Left ventricle myocardium inferior (tissue), 1 donor: ENCODE measurements around the gene CLSTN2. TPM values are rescaled to one million over a fixed set of nuclear protein-coding genes. Genes with fewer than 3 reads are reported as not detected.

ENCODE experiments used
- DNase-seq: peaks from one replicate; pipeline ENCODE4 v3.0.0-alpha.2; 2020
- H3K27ac ChIP-seq: fragments of 200-600 bp; replicated peaks from 2 replicates; pipeline ENCODE4 v1.8.0; 2021
- H3K27me3 ChIP-seq: fragments of 200-600 bp; 2 replicates; pipeline ENCODE4 v1.8.0; 2021; ENCODE audit warnings: low read depth
- H3K36me3 ChIP-seq: fragments of 200-600 bp; 2 replicates; pipeline ENCODE4 v1.8.0; 2021
- H3K4me1 ChIP-seq: fragments of 200-600 bp; 2 replicates; pipeline ENCODE4 v1.8.0; 2021
- H3K4me3 ChIP-seq: fragments of 200-600 bp; 2 replicates; pipeline ENCODE4 v1.8.0; 2021; ENCODE audit warnings: mild to moderate bottlenecking, moderate library complexity
- H3K9me3 ChIP-seq: fragments of 200-600 bp; replicated peaks from 2 replicates; pipeline ENCODE4 v1.8.0; 2021
- CTCF ChIP-seq: fragments of 200-600 bp; IDR thresholded peaks from 2 replicates; pipeline ENCODE4 v1.8.0; 2021; ENCODE audit warnings: antibody characterized with exemption, mild to moderate bottlenecking, borderline replicate concordance
- intact Hi-C: fragments of 100-400 bp; cut with micrococcal nuclease; formaldehyde crosslinking; loops from one replicate; pipeline ENCODE4 v1.11.0; 2022
- total RNA-seq: library from RNA; stranded (reverse); fragmentation: NEBNext Ultra II Directional; extraction: Animal tissue kit (Norgen Biotek cat#: 25700); gene quantifications from one replicate; pipeline ENCODE4 v1.2.1, GENCODE V29; 2021
- donor health status: DM: no; HTN: yes; CAD: no; lungs with severe emphysema.

Gene CLSTN2
- total RNA-seq, 1 donor from 2014 or later = 7.0 TPM

- Histone ChIP-seq H3K36me3 (no peaks in the 10 kb centered on the region), H3K27me3 (peaks cover 14% of the 10 kb centered on the region), H3K9me3 (no peaks in the 10 kb centered on the region), H3K27ac (no peak overlapping the region), H3K4me1 (no peaks in the 10 kb centered on the region), H3K4me3 (no peak overlapping the region)
- TF ChIP-seq CTCF = no peak
- intact Hi-C loops = no loop called here
- DNase-seq = no peak
Measured at GRCh38 chr3:140077406-140077805, 142.4 kb downstream of the CLSTN2 start.

- TF ChIP-seq CTCF = no peak
- Histone ChIP-seq H3K27me3 (peaks cover 22% of the 10 kb centered on the region), H3K27ac (no peak overlapping the region), H3K4me1 (no peaks in the 10 kb centered on the region), H3K4me3 (no peak overlapping the region), H3K9me3 (no peaks in the 10 kb centered on the region), H3K36me3 (no peaks in the 10 kb centered on the region)
- DNase-seq = no peak
- intact Hi-C loops = no loop called here
Measured at GRCh38 chr3:140078343-140078742, 143.4 kb downstream of the CLSTN2 start.

- H3K9me3 ChIP-seq = no peaks in the 10 kb centered on the region
- DNase-seq = no peak
- no peaks in the 10 kb centered on the region for H3K36me3 ChIP-seq
- no peak for TF ChIP-seq CTCF
- H3K27ac ChIP-seq = no peak overlapping the region
- intact Hi-C loops = no loop called here
- no peaks in the 10 kb centered on the region for H3K4me1 ChIP-seq
- no peak overlapping the region for H3K4me3 ChIP-seq
- H3K27me3 ChIP-seq = peaks cover 22% of the 10 kb centered on the region
Measured at GRCh38 chr3:140078940-140079339, 144.0 kb downstream of the CLSTN2 start.

GRCh38 chr3:140081887-140082286 is 146.9 kb downstream of the CLSTN2 start:
- intact Hi-C loops = no loop called here
- no peak for DNase-seq
- Histone ChIP-seq H3K27me3 (peaks cover 22% of the 10 kb centered on the region), H3K4me3 (no peak overlapping the region), H3K4me1 (no peaks in the 10 kb centered on the region), H3K36me3 (no peaks in the 10 kb centered on the region), H3K27ac (no peak overlapping the region), H3K9me3 (no peaks in the 10 kb centered on the region)
- no peak for TF ChIP-seq CTCF

DNA sequence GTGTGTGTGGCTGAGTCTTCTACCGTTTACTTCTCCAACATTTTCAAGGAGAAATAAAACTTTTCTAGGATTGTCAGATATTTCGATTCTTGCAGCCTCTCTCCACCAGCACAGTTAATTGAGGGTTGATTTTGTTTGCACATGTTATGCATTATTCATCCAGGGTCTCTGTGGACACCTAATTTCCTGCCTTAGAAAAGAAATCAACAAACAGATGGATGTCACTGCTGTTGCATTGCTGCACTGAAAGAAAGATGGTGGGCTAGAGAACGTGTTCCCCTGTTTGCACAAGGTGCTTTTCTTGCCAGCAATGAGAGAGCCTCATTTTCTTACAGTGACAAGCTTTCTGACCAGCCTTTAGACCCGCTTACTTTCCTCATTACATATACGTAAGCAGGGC is 150.0 kb downstream of the CLSTN2 start:
- H3K4me3 ChIP-seq = no peak overlapping the region
- no peak overlapping the region for H3K27ac ChIP-seq
- no peak for TF ChIP-seq CTCF
- peaks cover 8% of the 10 kb centered on the region for H3K9me3 ChIP-seq
- H3K36me3 ChIP-seq = no peaks in the 10 kb centered on the region
- no peak for DNase-seq
- intact Hi-C loops = no loop called here
- H3K4me1 ChIP-seq = no peaks in the 10 kb centered on the region
- peaks cover 19% of the 10 kb centered on the region for H3K27me3 ChIP-seq

DNA sequence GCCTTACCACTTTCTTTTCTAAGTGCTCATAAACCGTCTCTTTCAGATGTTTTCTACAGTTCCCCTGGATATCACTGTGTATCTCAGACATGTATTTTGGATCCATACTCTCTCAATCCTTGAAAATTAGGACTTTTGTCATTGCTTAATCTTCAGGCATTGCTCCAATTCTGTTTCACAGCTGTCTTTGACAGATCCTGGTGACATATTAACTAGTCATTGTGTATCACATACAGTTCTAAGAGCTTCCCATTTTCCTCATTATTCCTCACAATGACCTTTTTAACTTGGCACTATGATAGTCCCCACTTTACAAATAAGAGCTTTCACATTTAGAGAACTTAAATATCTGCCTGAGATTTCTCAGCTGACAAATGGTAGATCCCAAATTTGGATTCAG is 151.7 kb downstream of the CLSTN2 start:
- TF ChIP-seq CTCF = no peak
- no peaks in the 10 kb centered on the region for H3K36me3 ChIP-seq
- no peaks in the 10 kb centered on the region for H3K4me1 ChIP-seq
- intact Hi-C loops = no loop called here
- H3K9me3 ChIP-seq = peaks cover 8% of the 10 kb centered on the region
- H3K27me3 ChIP-seq = peaks cover 15% of the 10 kb centered on the region
- no peak for DNase-seq
- H3K27ac ChIP-seq = no peak overlapping the region
- no peak overlapping the region for H3K4me3 ChIP-seq
